DOHH2 (cell line): ENCODE data around the gene SLC26A1.

Source experiments
- H3F3A ChIP-seq: fragments of 200-600 bp; sonication (generic), shearing (Covaris generic); 2 replicates; pipeline ENCODE4 v1.6.0; 2016; ENCODE audit warnings: antibody characterized with exemption, mild to moderate bottlenecking; ENCODE audit not compliant: control insufficient read depth, insufficient read depth
- H3K27ac ChIP-seq: fragments of 200-600 bp; sonication (generic); 2 replicates; pipeline ENCODE4 v1.5.1; 2014; ENCODE audit warnings: low read depth, mild to moderate bottlenecking, low read length, moderate library complexity
- H3K27me3 ChIP-seq: fragments of 200-600 bp; sonication (generic); 2 replicates; pipeline ENCODE4 v1.6.1; 2014; ENCODE audit warnings: mild to moderate bottlenecking, low read length, mixed read lengths; ENCODE audit not compliant: control insufficient read depth
- H3K36me3 ChIP-seq: fragments of 200-600 bp; sonication (generic); 2 replicates; pipeline ENCODE4 v1.6.1; 2014; ENCODE audit warnings: mild to moderate bottlenecking, low read length, moderate library complexity, mixed read lengths; ENCODE audit not compliant: control insufficient read depth
- H3K4me1 ChIP-seq: fragments of 200-600 bp; sonication (generic); 2 replicates; pipeline ENCODE4 v1.6.1; 2014; ENCODE audit warnings: mild to moderate bottlenecking, low read length, mixed read lengths; ENCODE audit not compliant: control insufficient read depth
- H3K4me2 ChIP-seq: fragments of 200-600 bp; sonication (generic); 2 replicates; pipeline ENCODE4 v1.6.0; 2014; ENCODE audit warnings: mild to moderate bottlenecking, low read length, moderate library complexity
- H3K4me3 ChIP-seq: fragments of 200-600 bp; sonication (generic); 2 replicates; pipeline ENCODE4 v1.5.1; 2014; ENCODE audit warnings: mild to moderate bottlenecking, low read length, mixed read lengths
- H3K79me2 ChIP-seq: fragments of 200-600 bp; sonication (generic); 2 replicates; pipeline ENCODE4 v1.6.1; 2014; ENCODE audit warnings: mild to moderate bottlenecking, low read length, mixed read lengths; ENCODE audit not compliant: control insufficient read depth
- H3K9me2 ChIP-seq: fragments of 200-600 bp; sonication (generic); replicated peaks from 2 replicates; pipeline ENCODE4 v1.6.1; 2014; ENCODE audit warnings: mild to moderate bottlenecking, low read length, mixed read lengths; ENCODE audit not compliant: control insufficient read depth
- H3K9me3 ChIP-seq: fragments of 200-600 bp; sonication (generic); 2 replicates; pipeline ENCODE4 v1.6.1; 2014; ENCODE audit warnings: antibody characterized with exemption, low read length, mixed read lengths; ENCODE audit not compliant: control insufficient read depth, insufficient read depth
- H4K20me1 ChIP-seq: fragments of 200-600 bp; sonication (generic); 2 replicates; pipeline ENCODE4 v1.6.0; 2014; ENCODE audit warnings: low read depth, mild to moderate bottlenecking, antibody characterized with exemption, low read length, moderate library complexity; ENCODE audit not compliant: control insufficient read depth, insufficient read depth
- CTCF ChIP-seq: fragments of 200-600 bp; sonication (generic); IDR thresholded peaks from one replicate; pipeline ENCODE4 v1.5.1; 2014; ENCODE audit warnings: antibody characterized with exemption, mild to moderate bottlenecking, low read depth, low read length; ENCODE audit not compliant: poor library complexity, severe bottlenecking
- EZH2phosphoT487 ChIP-seq: fragments of 200-600 bp; sonication (generic); IDR thresholded peaks from 2 replicates; pipeline ENCODE4 v1.6.1; 2017; ENCODE audit warnings: borderline replicate concordance, mild to moderate bottlenecking, antibody characterized with exemption, low read length, moderate library complexity, mixed read lengths

The SLC26A1 gene

GRCh38 chr4:993111-994029 is at the start of gene SLC26A1:
Gene SLC26A1, minus strand, starts transcription at chr4:993404. Its CDS starts 1,701 bp downstream, at chr4:991703.
- Histone ChIP-seq H3K4me2 (no peak within 1 kb of the TSS), H3K9me3 (no peaks in the 10 kb centered on the region), H3K27me3 (peaks cover 28% of the 10 kb centered on the region), H3K4me1 (peaks cover 8% of the 10 kb centered on the region), H3K36me3 (no peaks in the 10 kb centered on the region), H3K4me3 (no peak within 1 kb of the TSS), H3K27ac (no peak within 1 kb of the TSS), H3K79me2 (no peaks in the 10 kb centered on the region), H3F3A (no peaks in the 10 kb centered on the region), H3K9me2 (no peaks in the 10 kb centered on the region), H4K20me1 (no peaks in the 10 kb centered on the region)
- TF ChIP-seq CTCF (no peak), EZH2phosphoT487 (no peak)

GRCh38 chr4:1042352-1043055 is 49.3 kb upstream of the SLC26A1 start:
- Histone ChIP-seq H3K9me2 (no peaks in the 10 kb centered on the region), H3K36me3 (no peaks in the 10 kb centered on the region), H4K20me1 (no peaks in the 10 kb centered on the region), H3F3A (no peaks in the 10 kb centered on the region), H3K4me3 (no peak overlapping the region), H3K79me2 (no peaks in the 10 kb centered on the region), H3K27ac (no peak overlapping the region), H3K9me3 (peaks cover 3% of the 10 kb centered on the region; the same call in 1 of the 2 replicates), H3K27me3 (no peaks in the 10 kb centered on the region), H3K4me1 (no peaks in the 10 kb centered on the region), H3K4me2 (no peak overlapping the region)
- no peak for TF ChIP-seq EZH2phosphoT487
- TF ChIP-seq CTCF = no peak

GRCh38 chr4:1041936-1042330 is 48.7 kb upstream of the SLC26A1 start:
- Histone ChIP-seq H3K79me2 (no peaks in the 10 kb centered on the region), H3K27me3 (no peaks in the 10 kb centered on the region), H3K9me3 (peaks cover 3% of the 10 kb centered on the region; the same call in 1 of the 2 replicates), H3K4me1 (no peaks in the 10 kb centered on the region), H3K36me3 (no peaks in the 10 kb centered on the region), H3F3A (no peaks in the 10 kb centered on the region), H4K20me1 (no peaks in the 10 kb centered on the region), H3K4me3 (no peak overlapping the region), H3K4me2 (no peak overlapping the region), H3K9me2 (no peaks in the 10 kb centered on the region), H3K27ac (no peak overlapping the region)
- TF ChIP-seq EZH2phosphoT487 (no peak), CTCF (no peak)
